Fibroblast of upper back skin (primary cell): ENCODE data around the gene CRISPLD2.
"Not testable (repeated sequence)": the region's sequence is repeated elsewhere in the genome, so short reads cannot be mapped to it uniquely, and the experiment has no call there.

Source experiments
- DNase-seq: peaks from one replicate; pipeline ENCODE4 v3.0.0-alpha.2; 2013

Gene CRISPLD2

GRCh38 chr16:84842516-84843148, 22.8 kb downstream of the CRISPLD2 start:
- no peak for DNase-seq

- no peak for DNase-seq
Measured at GRCh38 chr16:84843149-84844048, 23.6 kb downstream of the CRISPLD2 start.

- no peak for DNase-seq
Measured at GRCh38 chr16:84844049-84844350, 24.2 kb downstream of the CRISPLD2 start.

- no peak for DNase-seq
Measured at GRCh38 chr16:84844559-84845495, 25.0 kb downstream of the CRISPLD2 start.

DNA sequence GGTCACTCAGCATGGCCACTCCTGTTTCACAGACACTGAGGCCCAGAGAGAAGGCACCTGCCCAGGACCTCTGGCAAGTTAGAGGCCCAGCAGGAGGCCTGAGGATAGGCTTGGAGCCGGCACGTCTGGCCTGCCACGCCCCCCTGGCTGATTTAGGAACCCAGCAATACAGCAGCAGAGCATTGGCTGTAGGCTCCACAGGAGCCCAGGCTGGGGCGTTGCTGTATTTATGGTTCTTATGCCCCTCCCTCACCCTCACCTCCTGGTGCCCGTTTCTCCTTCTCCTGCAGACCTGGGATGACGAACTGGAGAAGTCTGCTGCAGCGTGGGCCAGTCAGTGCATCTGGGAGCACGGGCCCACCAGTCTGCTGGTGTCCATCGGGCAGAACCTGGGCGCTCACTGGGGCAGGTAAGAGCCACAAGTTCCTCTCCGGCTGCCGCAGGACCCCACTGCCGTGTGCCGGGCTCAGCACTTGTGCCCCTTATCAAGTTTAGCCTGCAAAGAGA, 25.8 kb downstream of the CRISPLD2 start:
- DNase-seq, result no peak

DNA sequence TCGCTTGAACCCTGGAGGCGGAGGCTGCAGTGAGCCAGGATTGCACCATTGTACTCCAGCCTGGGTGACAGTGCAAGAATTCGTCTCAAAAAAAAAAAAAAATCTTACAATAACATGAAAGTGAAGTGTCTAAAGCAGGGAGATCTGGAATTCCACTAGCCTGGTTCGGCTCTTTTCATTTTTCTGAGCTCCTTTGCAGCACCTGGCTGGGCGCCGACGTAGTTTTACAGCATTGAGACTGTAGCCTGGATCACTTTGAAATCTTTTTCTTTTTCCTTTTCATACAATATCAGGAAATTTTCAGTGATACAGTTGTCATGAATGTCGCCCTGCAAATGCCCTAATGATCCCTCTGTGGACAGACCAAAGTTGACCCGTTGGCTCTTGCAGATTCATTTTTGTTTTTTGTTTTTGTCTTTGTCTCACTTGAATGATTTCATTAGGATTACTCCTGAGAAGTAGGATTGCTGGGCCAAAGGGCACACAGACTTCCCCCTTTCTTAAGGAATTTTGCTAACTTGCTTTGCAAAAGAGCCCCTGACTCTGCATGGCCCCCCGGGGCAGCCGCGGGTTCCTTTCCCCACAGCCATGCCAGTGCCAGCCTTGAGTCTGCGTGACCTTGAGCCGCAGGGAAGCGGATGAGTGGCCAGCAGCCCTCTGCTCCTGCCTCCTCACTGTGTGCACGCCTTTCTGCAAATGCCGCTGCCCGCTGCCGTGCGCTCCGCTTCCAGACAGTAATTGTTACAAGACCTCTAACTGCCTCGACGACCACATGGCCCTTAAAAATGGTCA, 28.0 kb downstream of the CRISPLD2 start:
- DNase-seq, result no peak

DNA sequence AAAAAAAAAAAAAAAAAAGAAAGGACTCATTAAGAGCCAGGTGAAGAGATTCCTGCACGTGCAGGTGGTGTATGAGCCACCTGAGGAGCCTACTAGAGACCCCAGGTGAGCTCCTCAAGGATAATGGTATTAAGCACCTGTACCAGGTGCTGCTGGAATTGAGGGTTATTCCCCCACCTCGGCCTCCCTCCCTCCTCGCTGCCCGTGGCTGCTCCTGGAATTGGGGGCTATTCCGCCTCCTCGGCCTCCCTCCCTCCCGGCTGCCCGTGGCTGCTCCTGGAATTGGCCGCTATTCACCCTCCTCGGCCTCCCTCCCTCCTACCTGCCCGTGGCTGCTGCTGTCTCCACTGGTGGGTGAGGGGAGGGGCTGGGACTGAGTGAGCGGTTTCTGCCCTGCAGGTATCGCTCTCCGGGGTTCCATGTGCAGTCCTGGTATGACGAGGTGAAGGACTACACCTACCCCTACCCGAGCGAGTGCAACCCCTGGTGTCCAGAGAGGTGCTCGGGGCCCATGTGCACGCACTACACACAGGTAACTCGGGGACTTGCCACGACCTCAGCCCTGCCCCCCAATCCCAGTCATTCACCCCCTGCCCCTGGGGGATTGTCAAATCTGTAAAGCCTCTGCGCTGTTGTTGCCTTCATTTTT, 29.3 kb downstream of the CRISPLD2 start:
- no peak for DNase-seq

- DNase-seq, result no peak
Measured at GRCh38 chr16:84849751-84850150, 30.0 kb downstream of the CRISPLD2 start.

DNA sequence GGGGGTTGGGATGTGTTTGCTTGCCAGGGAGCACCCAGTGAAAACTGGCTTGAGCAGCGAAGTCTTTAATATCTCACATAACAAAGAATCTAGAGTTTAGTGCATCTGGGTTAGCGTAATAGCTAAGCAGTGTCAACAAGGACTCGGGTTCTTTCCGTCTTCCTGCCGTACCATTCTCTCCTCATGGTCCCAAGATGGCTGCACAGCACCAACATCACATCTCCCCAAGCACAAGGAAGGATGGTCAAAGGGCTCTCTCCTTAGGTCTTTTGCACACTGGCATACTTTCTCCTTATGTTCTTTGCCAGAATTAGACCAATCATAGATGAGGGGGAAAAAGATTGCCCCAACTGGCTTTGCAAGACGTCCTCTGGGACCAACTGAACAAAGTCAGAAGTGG, 30.9 kb downstream of the CRISPLD2 start:
- no peak for DNase-seq

- peak; percentile 65 for DNase-seq
Measured at GRCh38 chr16:84851192-84852127, 31.7 kb downstream of the CRISPLD2 start.

GRCh38 chr16:84853534-84853933, 33.7 kb downstream of the CRISPLD2 start:
- DNase-seq, result no peak

- DNase-seq, result peak; percentile 42
Measured at GRCh38 chr16:84854759-84855158, 35.0 kb downstream of the CRISPLD2 start.

DNA sequence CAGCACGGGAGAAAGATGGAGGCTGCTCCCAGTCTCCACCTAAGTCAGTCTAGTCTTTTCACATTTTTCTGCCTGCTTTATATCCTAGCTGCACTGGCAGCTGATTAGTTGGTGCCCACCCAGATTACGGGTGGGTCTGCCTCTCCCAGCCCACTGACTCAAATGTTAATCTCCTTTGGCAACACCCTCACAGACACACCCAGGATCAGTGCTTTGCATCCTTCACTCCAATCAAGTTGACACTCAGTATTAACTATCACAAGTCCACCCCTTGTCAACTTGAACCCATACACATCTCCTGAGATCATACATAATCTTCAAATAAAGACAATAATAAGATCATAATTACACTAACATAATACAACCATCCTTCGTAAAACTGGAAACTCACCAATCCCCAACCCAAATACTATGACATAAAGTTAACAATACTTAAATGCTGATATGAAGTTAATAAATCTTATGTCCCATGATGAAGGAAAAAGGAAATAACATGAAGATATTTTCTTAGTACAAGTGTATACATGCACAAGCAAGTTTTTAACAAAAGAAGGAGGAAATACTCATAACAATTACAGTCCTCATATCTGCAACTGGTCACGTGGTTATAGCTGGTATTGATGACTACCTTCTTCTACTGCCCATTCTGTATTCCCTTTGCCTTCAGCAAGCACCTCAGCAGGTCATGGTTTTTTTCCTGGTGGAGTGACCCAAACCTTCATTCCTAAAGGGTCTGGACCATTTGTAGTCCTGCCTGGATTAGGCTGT, 35.8 kb downstream of the CRISPLD2 start:
- not testable (repeated sequence) for DNase-seq

DNA sequence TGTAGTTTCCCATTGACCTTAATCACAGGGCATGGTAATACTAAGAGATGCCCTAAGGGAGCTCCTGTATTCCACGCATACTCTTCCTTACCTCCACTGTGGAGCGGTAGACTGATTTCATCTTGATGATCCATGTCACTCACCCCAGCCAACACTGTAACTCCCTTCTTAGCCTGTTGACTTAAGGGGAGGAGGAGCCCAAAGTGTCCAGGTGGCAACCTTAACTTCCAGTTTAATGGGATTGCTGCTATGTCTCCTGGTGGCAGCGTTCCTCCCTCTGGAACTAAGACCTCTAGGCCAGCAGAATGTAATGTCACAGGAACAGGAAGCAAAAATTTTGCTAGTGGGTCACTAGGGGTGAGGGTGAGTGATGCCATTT, 36.4 kb downstream of the CRISPLD2 start:
- not testable (repeated sequence) for DNase-seq

DNA sequence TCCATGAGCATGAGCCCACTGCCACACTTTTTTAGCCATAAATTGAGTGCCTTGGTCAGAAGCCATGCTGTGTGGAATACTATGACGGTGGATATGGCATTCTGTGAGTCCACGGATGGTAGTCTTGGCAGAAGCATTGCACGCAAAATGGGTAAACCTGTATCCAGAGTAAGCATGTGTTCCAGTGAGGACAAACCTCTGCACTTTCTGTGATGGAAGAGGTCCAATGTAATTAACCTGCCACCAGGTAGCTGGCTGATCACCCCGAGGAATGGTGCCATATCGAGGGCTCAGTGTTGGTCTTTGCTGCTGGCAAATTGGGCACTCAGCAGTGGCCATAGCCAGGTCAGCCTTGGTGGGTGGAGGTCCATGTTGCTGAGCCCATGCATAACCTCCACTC, 37.0 kb downstream of the CRISPLD2 start:
- not testable (repeated sequence) for DNase-seq

DNA sequence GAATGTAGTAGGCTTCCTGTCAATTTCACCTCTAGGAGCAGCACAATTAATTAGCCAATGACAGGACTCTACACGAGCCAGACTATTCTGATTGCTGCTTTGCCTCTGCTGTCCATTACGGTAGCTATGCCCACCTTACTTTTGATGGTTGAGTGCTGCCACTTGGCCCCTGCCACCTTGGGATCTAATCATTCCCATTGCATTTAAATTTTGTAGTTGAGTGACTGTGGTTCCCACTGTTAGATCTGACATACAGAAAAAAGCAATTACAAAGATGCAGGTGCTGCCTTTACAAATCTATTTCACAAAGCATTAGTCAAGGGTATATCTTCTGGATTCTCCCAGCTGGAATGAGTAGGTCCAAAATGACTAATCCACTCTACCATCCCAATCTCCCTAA, 39.9 kb downstream of the CRISPLD2 start:
- no peak for DNase-seq

DNA sequence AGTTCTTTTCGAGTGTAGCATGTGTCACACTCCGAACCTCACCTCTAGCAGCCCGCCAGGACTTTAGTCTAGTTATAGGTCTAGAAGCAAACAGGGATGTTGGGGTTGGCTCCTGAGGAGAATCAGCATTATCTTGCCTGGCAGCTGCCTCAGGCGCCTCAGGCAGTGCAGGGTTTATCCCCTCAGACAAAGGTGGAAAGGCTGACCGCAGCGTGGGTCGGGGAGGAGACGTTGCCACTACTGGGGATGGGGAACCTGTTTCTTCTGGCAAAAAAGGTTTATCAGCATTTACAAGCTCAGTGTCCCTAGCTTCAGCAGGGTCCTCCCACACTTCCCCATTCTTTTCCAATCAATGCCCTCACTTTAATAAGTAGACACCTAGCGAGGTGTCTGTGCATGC, 40.6 kb downstream of the CRISPLD2 start:
- DNase-seq, result no peak

DNA sequence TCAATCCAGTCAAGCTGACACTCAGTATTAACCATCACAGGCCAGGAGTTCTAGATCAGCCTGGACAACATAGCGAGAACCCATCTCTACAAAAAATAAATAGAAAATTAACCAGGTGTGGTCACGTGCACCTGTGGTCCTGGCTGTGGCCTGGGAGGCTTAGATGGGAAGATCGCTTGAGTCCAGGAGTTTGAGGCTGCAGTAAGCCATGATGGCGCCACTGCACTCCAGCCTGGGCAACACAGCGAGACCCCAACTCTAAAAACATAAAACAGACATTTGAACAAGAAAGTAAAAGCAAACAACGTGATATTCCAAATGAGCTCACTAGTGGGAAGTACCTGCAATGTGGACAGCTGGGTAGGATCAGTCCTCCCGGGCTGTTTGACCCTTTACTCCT, 41.9 kb downstream of the CRISPLD2 start:
- no peak for DNase-seq

GRCh38 chr16:84862804-84863480, 43.2 kb downstream of the CRISPLD2 start:
- no peak for DNase-seq
